ENCODE data around the gene LGR6. TPM values are rescaled to one million over a fixed set of nuclear protein-coding genes. Genes with fewer than 3 reads are reported as not detected.

Gene LGR6
- total and polyA plus RNA-seq, 2 of the 4 experiments (the other 2 are of a cell fraction) = not detected

DNA sequence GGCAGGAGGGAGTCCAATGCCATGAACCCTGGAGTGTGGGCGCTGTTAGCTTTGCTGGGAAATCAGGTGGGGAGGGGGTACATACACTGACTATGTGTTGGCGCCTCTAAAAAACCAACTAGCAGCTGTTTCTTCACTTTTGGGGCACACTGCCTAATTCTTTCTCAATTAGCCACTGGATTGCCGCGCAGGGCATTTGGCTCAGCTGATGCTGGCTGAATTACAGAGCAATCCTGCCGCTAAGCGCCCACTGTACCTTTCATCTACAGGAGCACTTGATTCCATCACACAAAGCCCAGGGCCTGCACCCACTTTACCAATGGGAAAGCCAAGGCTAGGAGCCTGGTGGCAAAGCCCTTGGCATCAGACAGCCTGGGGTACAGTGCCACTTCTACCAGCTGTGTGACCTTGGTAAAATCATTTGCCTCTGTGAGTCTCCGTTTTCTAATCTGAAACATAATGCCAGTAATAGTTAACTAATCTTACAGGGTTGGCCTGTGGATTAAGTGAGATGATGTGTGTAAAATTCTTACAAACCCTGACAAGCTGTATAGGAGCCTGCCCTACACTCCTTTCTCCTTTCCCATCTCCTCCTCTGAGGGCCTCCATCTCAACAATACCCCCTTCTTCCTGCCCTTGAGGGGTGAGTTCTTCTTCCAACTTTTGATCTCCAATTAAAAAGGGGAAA, 89.1 kb downstream of the LGR6 start:
- Histone ChIP-seq H3K4ac (ENCODE audit: low read depth, low read length) (peak overlapping the region; percentile 82), H3K79me1 (ENCODE audit: low read depth in 1 of 2, low read length in 2 of 2) (no peaks in the 10 kb centered on the region), H3K18ac (ENCODE audit: low read depth, low read length) (no peak overlapping the region), H3K23ac (ENCODE audit: low read depth, low read length) (no peak overlapping the region), H3K9me1 (ENCODE audit: insufficient read depth, low read length) (peaks cover 29% of the 10 kb centered on the region), H3K27me3 (ENCODE audit: control insufficient read depth, insufficient read depth, low read length) (no peaks in the 10 kb centered on the region), H2AFZ (replicated peaks; ENCODE audit: low read length, poor library complexity) (no peak overlapping the region), H3K14ac (replicated peaks; ENCODE audit: low read depth, low read length) (peak overlapping the region; percentile 44), H2AK5ac (ENCODE audit: low read depth, low read length) (peak overlapping the region; percentile 92), H2BK15ac (ENCODE audit: low read depth, low read length) (peak overlapping the region; percentile 41; the same call in 1 of the 3 replicates), H3K9me3 (ENCODE audit: control insufficient read depth, insufficient read depth, low read length) (no peaks in the 10 kb centered on the region), H3K36me3 (ENCODE audit: control insufficient read depth, insufficient read depth, low read length) (no peaks in the 10 kb centered on the region), H3K4me2 (ENCODE audit: low read depth, low read length) (no peak overlapping the region), H2AK9ac (replicated peaks; ENCODE audit: low read depth, low read length, poor library complexity) (peak overlapping the region; percentile 25), H4K8ac (ENCODE audit: low read depth in 2 of 2, low read length in 2 of 2) (no peak overlapping the region; a peak in 1 of 4 replicates), H3K27ac (ENCODE audit: insufficient read depth, low read length) (no peak overlapping the region), H2BK120ac (ENCODE audit: low read depth, low read length) (peak overlapping the region; percentile 83), H4K20me1 (ENCODE audit: insufficient read depth, low read length) (peaks cover 2% of the 10 kb centered on the region; the same call in 1 of the 2 replicates), H2BK5ac (ENCODE audit: low read depth, low read length, poor library complexity, severe bottlenecking) (no peak overlapping the region), H3K9ac (ENCODE audit: low read depth, low read length) (no peak overlapping the region), H2BK20ac (ENCODE audit: low read depth, low read length) (peak overlapping the region; percentile 92), H3K4me1 (ENCODE audit: control insufficient read depth, insufficient read depth, low read length) (peaks cover 37% of the 10 kb centered on the region), H4K5ac (ENCODE audit: low read depth, low read length) (no peak overlapping the region), H4K91ac (ENCODE audit: insufficient read depth, low read depth, low read length) (peak overlapping the region; percentile 74), H3K56ac (ENCODE audit: extremely low read depth, insufficient read depth, low read length) (no peak overlapping the region), H3K4me3 (ENCODE audit: insufficient read depth, low read depth, low read length) (no peak overlapping the region)
- no peak for TF ChIP-seq SMC3 (IDR thresholded peaks at IDR 0.05; ENCODE audit: low read depth, low read length)
- TF ChIP-seq, protein P1, sequence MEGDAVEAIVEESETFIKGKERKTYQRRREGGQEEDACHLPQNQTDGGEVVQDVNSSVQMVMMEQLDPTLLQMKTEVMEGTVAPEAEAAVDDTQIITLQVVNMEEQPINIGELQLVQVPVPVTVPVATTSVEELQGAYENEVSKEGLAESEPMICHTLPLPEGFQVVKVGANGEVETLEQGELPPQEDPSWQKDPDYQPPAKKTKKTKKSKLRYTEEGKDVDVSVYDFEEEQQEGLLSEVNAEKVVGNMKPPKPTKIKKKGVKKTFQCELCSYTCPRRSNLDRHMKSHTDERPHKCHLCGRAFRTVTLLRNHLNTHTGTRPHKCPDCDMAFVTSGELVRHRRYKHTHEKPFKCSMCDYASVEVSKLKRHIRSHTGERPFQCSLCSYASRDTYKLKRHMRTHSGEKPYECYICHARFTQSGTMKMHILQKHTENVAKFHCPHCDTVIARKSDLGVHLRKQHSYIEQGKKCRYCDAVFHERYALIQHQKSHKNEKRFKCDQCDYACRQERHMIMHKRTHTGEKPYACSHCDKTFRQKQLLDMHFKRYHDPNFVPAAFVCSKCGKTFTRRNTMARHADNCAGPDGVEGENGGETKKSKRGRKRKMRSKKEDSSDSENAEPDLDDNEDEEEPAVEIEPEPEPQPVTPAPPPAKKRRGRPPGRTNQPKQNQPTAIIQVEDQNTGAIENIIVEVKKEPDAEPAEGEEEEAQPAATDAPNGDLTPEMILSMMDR (conservative IDR thresholded peaks at IDR 0.05; ENCODE audit: low read depth, low read length) = no peak
- ChIA-PET CTCF (interaction anchor here (0.6 to 1.0 kb wide), 3 partner anchors 8 to 118 kb away, joined by 3 to 4 read pairs (median 4); no protein-coding TSS in a partner anchor), POLR2A (ENCODE audit: unreplicated experiment) (no interaction called here)
- DNase-seq (no peak), ATAC-seq (ENCODE audit: low read depth) (no peak; the same call in 1 of the 2 replicates)
- BruUV-seq (replicated peaks) = no TSS peak
- intact Hi-C loops (cut with micrococcal nuclease) = loop anchor here (2.0 kb wide), 1 partner anchor 46 kb away; no protein-coding TSS in a partner anchor
- WGBS, 2 experiments (ENCODE audit: extremely low coverage in 2 of 2, insufficient read length in 1 of 2) = 100% methylated on average over 1 of the region's 7 CpGs; no CpG with 5 or more reads in 1 of the 2 experiments
- dilution Hi-C loops (cut with HindIII; ENCODE audit: low sequenced_read_pairs, unreplicated experiment) = no loop called here
- in situ Hi-C loops (cut with MboI; ENCODE audit: low sequenced_read_pairs) = no loop called here
